ENCODE data around the gene SEC23A.
"Not testable (repeated sequence)": the region's sequence is repeated elsewhere in the genome, so short reads cannot be mapped to it uniquely, and the experiment has no call there.

DNA sequence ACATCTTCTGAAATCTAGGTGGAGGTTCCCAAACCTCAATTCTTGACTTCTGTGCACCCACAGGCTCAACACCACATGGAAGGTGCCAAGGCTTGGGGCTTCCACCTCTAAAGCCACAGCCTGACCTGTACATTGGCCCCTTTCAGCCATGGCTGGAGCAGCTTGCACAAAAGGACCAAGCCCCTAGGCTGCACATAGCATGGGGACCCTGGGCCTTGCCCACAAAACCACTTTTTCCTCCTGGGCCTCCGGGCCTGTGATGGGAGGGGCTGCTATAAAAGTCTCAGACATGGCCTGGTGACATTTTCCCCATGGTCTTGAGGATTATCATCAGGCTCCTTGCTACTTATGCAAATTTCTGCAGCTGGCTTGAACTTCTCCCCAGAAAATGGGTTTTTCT is 38.6 kb upstream of the SEC23A start:
- TF ChIP-seq, protein P1, sequence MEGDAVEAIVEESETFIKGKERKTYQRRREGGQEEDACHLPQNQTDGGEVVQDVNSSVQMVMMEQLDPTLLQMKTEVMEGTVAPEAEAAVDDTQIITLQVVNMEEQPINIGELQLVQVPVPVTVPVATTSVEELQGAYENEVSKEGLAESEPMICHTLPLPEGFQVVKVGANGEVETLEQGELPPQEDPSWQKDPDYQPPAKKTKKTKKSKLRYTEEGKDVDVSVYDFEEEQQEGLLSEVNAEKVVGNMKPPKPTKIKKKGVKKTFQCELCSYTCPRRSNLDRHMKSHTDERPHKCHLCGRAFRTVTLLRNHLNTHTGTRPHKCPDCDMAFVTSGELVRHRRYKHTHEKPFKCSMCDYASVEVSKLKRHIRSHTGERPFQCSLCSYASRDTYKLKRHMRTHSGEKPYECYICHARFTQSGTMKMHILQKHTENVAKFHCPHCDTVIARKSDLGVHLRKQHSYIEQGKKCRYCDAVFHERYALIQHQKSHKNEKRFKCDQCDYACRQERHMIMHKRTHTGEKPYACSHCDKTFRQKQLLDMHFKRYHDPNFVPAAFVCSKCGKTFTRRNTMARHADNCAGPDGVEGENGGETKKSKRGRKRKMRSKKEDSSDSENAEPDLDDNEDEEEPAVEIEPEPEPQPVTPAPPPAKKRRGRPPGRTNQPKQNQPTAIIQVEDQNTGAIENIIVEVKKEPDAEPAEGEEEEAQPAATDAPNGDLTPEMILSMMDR (CRISPR knock-in tag; IDR thresholded peaks at IDR 0.05) = not testable (repeated sequence)
- not testable (repeated sequence) for TF ChIP-seq SRF (IDR thresholded peaks at IDR 0.05; ENCODE audit: low read depth, low read length); NFE2L1 (CRISPR knock-in tag; IDR thresholded peaks at IDR 0.05; ENCODE audit: borderline replicate concordance); ZNF556 (CRISPR knock-in tag; IDR thresholded peaks at IDR 0.05; ENCODE audit: borderline replicate concordance); PTBP1 (IDR thresholded peaks at IDR 0.05; ENCODE audit: low read depth, low read length, poor library complexity, severe bottlenecking); GABPA (IDR thresholded peaks at IDR 0.05; ENCODE audit: low read depth, low read length); GABPA (CRISPR knock-in tag; IDR thresholded peaks at IDR 0.05; ENCODE audit: low read depth); NBN (conservative IDR thresholded peaks at IDR 0.05); ATAD3A (CRISPR knock-in tag; IDR thresholded peaks at IDR 0.05); JUN (CRISPR knock-in tag; IDR thresholded peaks at IDR 0.05); ZNF24 (IDR thresholded peaks at IDR 0.05); ARNT2 (CRISPR knock-in tag; IDR thresholded peaks at IDR 0.05; ENCODE audit: low read depth); MZF1 (CRISPR knock-in tag; IDR thresholded peaks at IDR 0.05; ENCODE audit: borderline replicate concordance)
- TF ChIP-seq, protein P2, sequence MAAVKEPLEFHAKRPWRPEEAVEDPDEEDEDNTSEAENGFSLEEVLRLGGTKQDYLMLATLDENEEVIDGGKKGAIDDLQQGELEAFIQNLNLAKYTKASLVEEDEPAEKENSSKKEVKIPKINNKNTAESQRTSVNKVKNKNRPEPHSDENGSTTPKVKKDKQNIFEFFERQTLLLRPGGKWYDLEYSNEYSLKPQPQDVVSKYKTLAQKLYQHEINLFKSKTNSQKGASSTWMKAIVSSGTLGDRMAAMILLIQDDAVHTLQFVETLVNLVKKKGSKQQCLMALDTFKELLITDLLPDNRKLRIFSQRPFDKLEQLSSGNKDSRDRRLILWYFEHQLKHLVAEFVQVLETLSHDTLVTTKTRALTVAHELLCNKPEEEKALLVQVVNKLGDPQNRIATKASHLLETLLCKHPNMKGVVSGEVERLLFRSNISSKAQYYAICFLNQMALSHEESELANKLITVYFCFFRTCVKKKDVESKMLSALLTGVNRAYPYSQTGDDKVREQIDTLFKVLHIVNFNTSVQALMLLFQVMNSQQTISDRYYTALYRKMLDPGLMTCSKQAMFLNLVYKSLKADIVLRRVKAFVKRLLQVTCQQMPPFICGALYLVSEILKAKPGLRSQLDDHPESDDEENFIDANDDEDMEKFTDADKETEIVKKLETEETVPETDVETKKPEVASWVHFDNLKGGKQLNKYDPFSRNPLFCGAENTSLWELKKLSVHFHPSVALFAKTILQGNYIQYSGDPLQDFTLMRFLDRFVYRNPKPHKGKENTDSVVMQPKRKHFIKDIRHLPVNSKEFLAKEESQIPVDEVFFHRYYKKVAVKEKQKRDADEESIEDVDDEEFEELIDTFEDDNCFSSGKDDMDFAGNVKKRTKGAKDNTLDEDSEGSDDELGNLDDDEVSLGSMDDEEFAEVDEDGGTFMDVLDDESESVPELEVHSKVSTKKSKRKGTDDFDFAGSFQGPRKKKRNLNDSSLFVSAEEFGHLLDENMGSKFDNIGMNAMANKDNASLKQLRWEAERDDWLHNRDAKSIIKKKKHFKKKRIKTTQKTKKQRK (IDR thresholded peaks at IDR 0.05; ENCODE audit: low read length) = not testable (repeated sequence)
